Liver (tissue), 9 donors: ENCODE measurements around the gene PPA1. TPM values are rescaled to one million over a fixed set of nuclear protein-coding genes. Genes with fewer than 3 reads are reported as not detected.

Experiments
- DNase-seq: peaks from one replicate; pipeline ENCODE4 v3.0.0-alpha.2; 2017; ENCODE audit warnings: low spot score
- H3K27ac ChIP-seq, 2 donors: one replicate each; pipeline ENCODE4 v1.7.0; 2013; ENCODE audit warnings: inconsistent platforms in 2 of 2, low read length in 2 of 2, control low read depth in 1 of 2, low read depth in 1 of 2, mild to moderate bottlenecking in 1 of 2
- H3K27me3 ChIP-seq, 4 donors: one replicate each; pipeline versions ENCODE4 v1.6.1 to v1.7.0; 2013; ENCODE audit warnings: low read length in 3 of 4, inconsistent platforms in 1 of 4, mild to moderate bottlenecking in 1 of 4, moderate library complexity in 1 of 4; ENCODE audit not compliant: control insufficient read depth in 4 of 4, insufficient read depth in 4 of 4
- H3K36me3 ChIP-seq, 4 donors: one replicate each; pipeline versions ENCODE4 v1.6.1 to v1.7.0; 2013; ENCODE audit warnings: low read length in 3 of 4, mild to moderate bottlenecking in 3 of 4, low read depth in 1 of 4, moderate library complexity in 1 of 4; ENCODE audit not compliant: control insufficient read depth in 4 of 4, insufficient read depth in 3 of 4
- H3K4me1 ChIP-seq, 4 donors: one replicate each; pipeline versions ENCODE4 v1.6.1 to v1.7.0; 2013; ENCODE audit warnings: low read length in 3 of 4, mild to moderate bottlenecking in 3 of 4, moderate library complexity in 1 of 4; ENCODE audit not compliant: control insufficient read depth in 4 of 4, insufficient read depth in 4 of 4
- H3K4me3 ChIP-seq, 3 donors: one replicate each; pipeline versions ENCODE4 v1.6.1 to v1.7.0; 2013; ENCODE audit warnings: low read length in 3 of 3, control low read depth in 1 of 3, low read depth in 1 of 3, mild to moderate bottlenecking in 1 of 3
- H3K9ac ChIP-seq, 2 donors: one replicate each; pipeline ENCODE4 v1.7.0; 2013; ENCODE audit warnings: low read length in 2 of 2, mild to moderate bottlenecking in 2 of 2, moderate library complexity in 2 of 2, control low read depth in 1 of 2, low read depth in 1 of 2
- H3K9me3 ChIP-seq, 4 donors: one replicate each; pipeline versions ENCODE4 v1.6.1 to v1.7.0; 2013; ENCODE audit warnings: low read length in 3 of 4; ENCODE audit not compliant: control insufficient read depth in 4 of 4
- ATF3 ChIP-seq: IDR thresholded peaks from 2 replicates; pipeline ENCODE4 v1.6.1; 2016; ENCODE audit warnings: antibody characterized with exemption
- CTCF ChIP-seq: fragments of 150-350 bp; IDR thresholded peaks from 2 replicates; pipeline ENCODE4 v1.5.1; 2017; ENCODE audit warnings: improper control_type of control experiment, low read depth, low read length; ENCODE audit not compliant: missing input control
- EGR1 ChIP-seq, 2 donors: IDR thresholded peaks; 2 replicates each; pipeline ENCODE4 v1.6.1; 2016 to 2018; ENCODE audit warnings: antibody characterized with exemption in 2 of 2, low read depth in 2 of 2
- FOXA1 ChIP-seq: IDR thresholded peaks from 2 replicates; pipeline ENCODE4 v1.6.1; 2016; ENCODE audit warnings: antibody characterized with exemption
- FOXA2 ChIP-seq: IDR thresholded peaks from 2 replicates; pipeline ENCODE4 v1.6.1; 2016; ENCODE audit warnings: antibody characterized with exemption
- GABPA ChIP-seq, 2 donors: IDR thresholded peaks in 1 of 2; conservative IDR thresholded peaks in 1 of 2; 2 replicates each; pipeline ENCODE4 v1.6.1; 2016; ENCODE audit warnings: antibody characterized with exemption in 2 of 2, mild to moderate bottlenecking in 1 of 2, moderate library complexity in 1 of 2
- HNF4A ChIP-seq, 2 donors: conservative IDR thresholded peaks; 2 replicates each; pipeline ENCODE4 v1.6.1; 2016; ENCODE audit warnings: antibody characterized with exemption in 2 of 2, mild to moderate bottlenecking in 2 of 2
- HNF4G ChIP-seq: IDR thresholded peaks from 2 replicates; pipeline ENCODE4 v1.6.1; 2016; ENCODE audit warnings: antibody characterized with exemption
- JUND ChIP-seq, 2 donors: IDR thresholded peaks; 2 replicates each; pipeline ENCODE4 v1.6.1; 2016; ENCODE audit warnings: antibody characterized with exemption in 2 of 2
- MAX ChIP-seq: IDR thresholded peaks from 2 replicates; pipeline ENCODE4 v1.6.1; 2016; ENCODE audit warnings: antibody characterized with exemption
- NR2F2 ChIP-seq: IDR thresholded peaks from 2 replicates; pipeline ENCODE4 v1.6.1; 2016; ENCODE audit warnings: antibody characterized with exemption
- RAD21 ChIP-seq, 2 donors: IDR thresholded peaks; 2 replicates each; pipeline ENCODE4 v1.6.1; 2016; ENCODE audit warnings: antibody characterized with exemption in 2 of 2, mild to moderate bottlenecking in 2 of 2
- REST ChIP-seq: IDR thresholded peaks from 2 replicates; pipeline ENCODE4 v1.6.1; 2016; ENCODE audit warnings: antibody characterized with exemption, mild to moderate bottlenecking
- RXRA ChIP-seq, 2 donors: IDR thresholded peaks; 2 replicates each; pipeline ENCODE4 v1.6.1; 2017 to 2018; ENCODE audit warnings: antibody characterized with exemption in 2 of 2, mild to moderate bottlenecking in 1 of 2
- SP1 ChIP-seq: IDR thresholded peaks from 2 replicates; pipeline ENCODE4 v1.6.1; 2018; ENCODE audit warnings: antibody characterized with exemption, mild to moderate bottlenecking
- TAF1 ChIP-seq: conservative IDR thresholded peaks from 2 replicates; pipeline ENCODE4 v1.6.1; 2016; ENCODE audit warnings: antibody characterized with exemption, mild to moderate bottlenecking
- YY1 ChIP-seq: IDR thresholded peaks from 2 replicates; pipeline ENCODE4 v1.6.1; 2016; ENCODE audit warnings: antibody characterized with exemption, mild to moderate bottlenecking
- ZBTB33 ChIP-seq: IDR thresholded peaks from 2 replicates; pipeline ENCODE4 v1.6.1; 2016; ENCODE audit warnings: antibody characterized with exemption
- WGBS: extraction: QIAGEN DNeasy Blood & Tissue Kit; methylation state at CpG from one replicate; pipeline ENCODE4 v1.1.7; 2013; 5-methylcytosine and 5-hydroxymethylcytosine counted together
- polyA plus RNA-seq, 2 donors: library from polyadenylated mRNA; stranded (reverse) in 1 of 2; unstranded in 1 of 2; fragments of 200-250 nt in 1 of 2; fragments of >200 nt in 1 of 2; fragmentation: Nextera tagmentation in 1 of 2; extraction: Ambion mirVana in 1 of 2; gene quantifications; one replicate each; pipeline versions ENCODE4 v1.2.1 to v1.2.3, GENCODE V29; 2013 to 2015
- total RNA-seq, 2 donors: library from RNA; depleted of rRNA; stranded (reverse); fragments of >200 nt; gene quantifications; one replicate each; pipeline ENCODE4 v1.2.3, GENCODE V29; 2014
- donor health status: healthy.
- donor health status: healthy.
- donor health status: healthy.
- donor health status: healthy.
- donor health status: healthy.

PPA1 gene
- total and polyA plus RNA-seq, 4 donors, result 91.1 to 111 (median 99.4) TPM

GRCh38 chr10:70169649-70170364 lies 63.4 kb downstream of the PPA1 start:
- WGBS, result under 1% methylated on average over 40 of the region's 40 CpGs
- Histone ChIP-seq H3K9me3 (no peaks in the 10 kb centered on the region), H3K4me1 (peaks cover 1 to 27% (median 11%) of the 10 kb centered on the region in 4 donors), H3K27me3 (no peaks in the 10 kb centered on the region), H3K4me3 (peak overlapping the region; percentile 81 to 99 (median 89)), H3K27ac (peak overlapping the region; percentile 91 to 92), H3K9ac (peak overlapping the region; percentile 94 to 95), H3K36me3 (peaks cover 0 to 5% (median 1%) of the 10 kb centered on the region in 4 donors)
- TF ChIP-seq NR2F2 (no peak), HNF4G (no peak), ATF3 (no peak), FOXA1 (no peak), ZBTB33 (no peak), GABPA (IDR thresholded peaks at IDR 0.05 in 1 of 2, conservative IDR thresholded peaks at IDR 0.05 in 1 of 2) (no peak), SP1 (no peak), CTCF (no peak), MAX (no peak), RAD21 (IDR thresholded peaks at IDR 0.05) (no peak), EGR1 (IDR thresholded peaks at IDR 0.05; ENCODE audit: low read depth in 2 of 2) (no peak), REST (no peak), FOXA2 (no peak), RXRA (IDR thresholded peaks at IDR 0.05) (no peak), HNF4A (conservative IDR thresholded peaks at IDR 0.05) (no peak), TAF1 (no peak), JUND (IDR thresholded peaks at IDR 0.05) (no peak), YY1 (no peak)
- no peak for DNase-seq
